OCI-LY1 (cell line): ENCODE measurements around the gene CDSN.

Source experiments
- EZH2 ChIP-seq: fragments of 200-600 bp; sonication (generic), shearing (Covaris generic); IDR thresholded peaks from 2 replicates; pipeline ENCODE4 v1.8.0; 2017; ENCODE audit warnings: borderline replicate concordance, mixed run types, mild to moderate bottlenecking, antibody characterized with exemption, low read length, moderate library complexity, mixed read lengths
- TF ChIP-seq, protein P1 (sequence below): fragments of 200-600 bp; sonication (generic), shearing (Covaris generic); IDR thresholded peaks from 2 replicates; pipeline ENCODE4 v1.5.1; 2017; ENCODE audit warnings: mild to moderate bottlenecking, antibody characterized with exemption, low read length, moderate library complexity, mixed read lengths

DNA sequence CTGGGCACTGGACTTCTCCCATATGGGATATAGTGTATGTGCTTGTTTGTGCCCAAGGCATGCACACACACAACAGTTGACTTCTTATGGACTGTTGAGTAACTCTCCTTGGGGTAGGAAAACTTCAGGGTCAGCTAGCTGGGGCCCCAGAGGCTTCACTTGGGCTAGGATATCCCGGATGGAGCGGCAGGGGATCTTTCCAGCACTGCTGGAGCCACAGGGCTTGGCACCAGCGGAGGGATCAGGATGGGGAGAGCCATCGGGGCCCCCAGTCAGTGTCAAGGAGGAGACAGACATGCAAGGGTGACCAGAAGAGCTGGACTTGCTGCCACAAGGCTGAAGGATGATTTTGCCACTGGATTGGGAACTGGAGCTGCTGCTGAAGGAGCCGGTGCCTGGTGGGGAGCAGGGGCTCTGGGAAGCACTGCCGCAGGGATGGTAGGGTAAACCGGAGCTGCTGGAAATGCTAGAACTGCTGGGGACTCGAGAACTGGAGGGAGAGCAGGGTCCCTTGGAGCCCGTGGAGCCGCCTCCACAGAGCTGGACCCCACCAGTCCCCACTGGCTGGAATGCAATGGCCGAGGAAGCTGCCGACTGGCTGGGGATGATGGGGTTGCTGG is 4.2 kb downstream of the CDSN start:
- no peak for TF ChIP-seq EZH2
- TF ChIP-seq, protein P1, sequence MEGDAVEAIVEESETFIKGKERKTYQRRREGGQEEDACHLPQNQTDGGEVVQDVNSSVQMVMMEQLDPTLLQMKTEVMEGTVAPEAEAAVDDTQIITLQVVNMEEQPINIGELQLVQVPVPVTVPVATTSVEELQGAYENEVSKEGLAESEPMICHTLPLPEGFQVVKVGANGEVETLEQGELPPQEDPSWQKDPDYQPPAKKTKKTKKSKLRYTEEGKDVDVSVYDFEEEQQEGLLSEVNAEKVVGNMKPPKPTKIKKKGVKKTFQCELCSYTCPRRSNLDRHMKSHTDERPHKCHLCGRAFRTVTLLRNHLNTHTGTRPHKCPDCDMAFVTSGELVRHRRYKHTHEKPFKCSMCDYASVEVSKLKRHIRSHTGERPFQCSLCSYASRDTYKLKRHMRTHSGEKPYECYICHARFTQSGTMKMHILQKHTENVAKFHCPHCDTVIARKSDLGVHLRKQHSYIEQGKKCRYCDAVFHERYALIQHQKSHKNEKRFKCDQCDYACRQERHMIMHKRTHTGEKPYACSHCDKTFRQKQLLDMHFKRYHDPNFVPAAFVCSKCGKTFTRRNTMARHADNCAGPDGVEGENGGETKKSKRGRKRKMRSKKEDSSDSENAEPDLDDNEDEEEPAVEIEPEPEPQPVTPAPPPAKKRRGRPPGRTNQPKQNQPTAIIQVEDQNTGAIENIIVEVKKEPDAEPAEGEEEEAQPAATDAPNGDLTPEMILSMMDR, result no peak
